ENCODE results near the gene ZC3H18. TPM values are rescaled to one million over a fixed set of nuclear protein-coding genes. Genes with fewer than 3 reads are reported as not detected.

ZC3H18 gene
- total and polyA plus RNA-seq, 2 of the 4 experiments (the other 2 are of a cell fraction) = 3.4 to 21.3 TPM

DNA sequence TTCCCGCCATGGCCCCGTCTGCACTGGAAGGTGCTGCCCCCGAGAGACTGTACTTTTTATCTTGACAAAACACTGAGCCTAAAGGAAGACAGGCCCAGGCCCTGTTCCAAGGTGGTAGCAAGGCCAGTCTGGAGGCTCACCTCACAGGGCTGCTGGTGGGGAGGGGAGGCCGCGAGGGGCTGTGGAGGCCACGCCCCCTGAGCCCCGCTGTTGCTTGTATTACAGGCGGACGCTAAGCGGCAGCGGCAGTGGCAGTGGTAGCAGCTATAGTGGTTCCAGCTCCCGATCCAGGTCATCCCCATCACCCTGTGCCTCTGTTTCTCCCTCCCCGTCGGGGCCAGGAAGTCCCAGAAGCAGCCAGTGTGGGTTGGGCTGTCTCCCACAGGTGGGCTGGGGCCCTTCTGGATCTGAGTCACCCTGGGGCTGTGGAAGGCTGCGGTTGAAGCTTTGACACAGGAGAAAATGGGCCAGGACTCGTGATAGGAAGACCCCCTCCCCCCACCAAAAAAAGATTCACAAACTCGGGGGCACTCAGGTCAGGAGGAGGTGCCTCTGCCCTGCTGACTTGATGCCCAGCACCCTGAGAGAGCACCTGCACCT lies 54.9 kb downstream of the ZC3H18 start:
- no peak overlapping the region for H3K9ac ChIP-seq (ENCODE audit: low read depth, low read length)
- H2BK15ac ChIP-seq (ENCODE audit: low read depth, low read length) = no peak overlapping the region
- no peak overlapping the region for H4K8ac ChIP-seq (ENCODE audit: low read depth in 2 of 2, low read length in 2 of 2)
- H3K4ac ChIP-seq (ENCODE audit: low read depth, low read length) = no peak overlapping the region
- in situ Hi-C loops (cut with MboI; ENCODE audit: low sequenced_read_pairs) (no loop called here), dilution Hi-C loops (cut with HindIII; ENCODE audit: low sequenced_read_pairs, unreplicated experiment) (no loop called here), intact Hi-C loops (cut with micrococcal nuclease) (no loop called here)
- no TSS peak for BruUV-seq (replicated peaks)
- no peak overlapping the region for H4K5ac ChIP-seq (ENCODE audit: low read depth, low read length)
- no peaks in the 10 kb centered on the region for H3K9me3 ChIP-seq (ENCODE audit: control insufficient read depth, insufficient read depth, low read length)
- ChIA-PET POLR2A (ENCODE audit: unreplicated experiment) (no interaction called here), CTCF (no interaction called here)
- H2AK5ac ChIP-seq (ENCODE audit: low read depth, low read length) = no peak overlapping the region
- no peak overlapping the region for H2AK9ac ChIP-seq (replicated peaks; ENCODE audit: low read depth, low read length, poor library complexity)
- no peak overlapping the region for H3K27ac ChIP-seq (ENCODE audit: insufficient read depth, low read length)
- DNase-seq = no peak
- no peak for ATAC-seq (ENCODE audit: low read depth)
- H3K4me3 ChIP-seq (ENCODE audit: insufficient read depth, low read depth, low read length) = no peak overlapping the region
- no peak overlapping the region for H3K56ac ChIP-seq (ENCODE audit: extremely low read depth, insufficient read depth, low read length)
- H3K4me1 ChIP-seq (ENCODE audit: control insufficient read depth, insufficient read depth, low read length) = peaks cover 2% of the 10 kb centered on the region; the same call in 1 of the 2 replicates
- H3K79me1 ChIP-seq (ENCODE audit: low read depth in 1 of 2, low read length in 2 of 2) = peaks cover 8 to 29% of the 10 kb centered on the region in 2 experiments
- no peak overlapping the region for H3K4me2 ChIP-seq (ENCODE audit: low read depth, low read length)
- peaks cover 4% of the 10 kb centered on the region; the same call in 1 of the 2 replicates for H3K9me1 ChIP-seq (ENCODE audit: insufficient read depth, low read length)
- no peak overlapping the region for H3K14ac ChIP-seq (replicated peaks; ENCODE audit: low read depth, low read length)
- no peaks in the 10 kb centered on the region for H3K27me3 ChIP-seq (ENCODE audit: control insufficient read depth, insufficient read depth, low read length)
- TF ChIP-seq RCOR1 (IDR thresholded peaks at IDR 0.05; ENCODE audit: insufficient replicate concordance, low read length) (no peak), NFE2L2 (IDR thresholded peaks at IDR 0.05; ENCODE audit: low read depth, low read length) (no peak), MAZ (IDR thresholded peaks at IDR 0.05; ENCODE audit: borderline replicate concordance, low read depth, low read length) (no peak), CEBPB (IDR thresholded peaks at IDR 0.05; ENCODE audit: low read depth, low read length) (no peak), MAFK (IDR thresholded peaks at IDR 0.05; ENCODE audit: low read depth, low read length) (no peak), RAD21 (IDR thresholded peaks at IDR 0.05; ENCODE audit: low read length) (no peak), MXI1 (IDR thresholded peaks at IDR 0.05; ENCODE audit: borderline replicate concordance, low read depth, low read length) (no peak), RFX5 (IDR thresholded peaks at IDR 0.05; ENCODE audit: low read depth, low read length) (no peak), BHLHE40 (IDR thresholded peaks at IDR 0.05; ENCODE audit: low read depth, low read length) (no peak), POLR2A (IDR thresholded peaks at IDR 0.05; ENCODE audit: low read depth, low read length) (no peak)
- TF ChIP-seq, protein P1, sequence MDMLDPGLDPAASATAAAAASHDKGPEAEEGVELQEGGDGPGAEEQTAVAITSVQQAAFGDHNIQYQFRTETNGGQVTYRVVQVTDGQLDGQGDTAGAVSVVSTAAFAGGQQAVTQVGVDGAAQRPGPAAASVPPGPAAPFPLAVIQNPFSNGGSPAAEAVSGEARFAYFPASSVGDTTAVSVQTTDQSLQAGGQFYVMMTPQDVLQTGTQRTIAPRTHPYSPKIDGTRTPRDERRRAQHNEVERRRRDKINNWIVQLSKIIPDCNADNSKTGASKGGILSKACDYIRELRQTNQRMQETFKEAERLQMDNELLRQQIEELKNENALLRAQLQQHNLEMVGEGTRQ (IDR thresholded peaks at IDR 0.05; ENCODE audit: low read depth, low read length) = no peak
- TF ChIP-seq, protein P2, sequence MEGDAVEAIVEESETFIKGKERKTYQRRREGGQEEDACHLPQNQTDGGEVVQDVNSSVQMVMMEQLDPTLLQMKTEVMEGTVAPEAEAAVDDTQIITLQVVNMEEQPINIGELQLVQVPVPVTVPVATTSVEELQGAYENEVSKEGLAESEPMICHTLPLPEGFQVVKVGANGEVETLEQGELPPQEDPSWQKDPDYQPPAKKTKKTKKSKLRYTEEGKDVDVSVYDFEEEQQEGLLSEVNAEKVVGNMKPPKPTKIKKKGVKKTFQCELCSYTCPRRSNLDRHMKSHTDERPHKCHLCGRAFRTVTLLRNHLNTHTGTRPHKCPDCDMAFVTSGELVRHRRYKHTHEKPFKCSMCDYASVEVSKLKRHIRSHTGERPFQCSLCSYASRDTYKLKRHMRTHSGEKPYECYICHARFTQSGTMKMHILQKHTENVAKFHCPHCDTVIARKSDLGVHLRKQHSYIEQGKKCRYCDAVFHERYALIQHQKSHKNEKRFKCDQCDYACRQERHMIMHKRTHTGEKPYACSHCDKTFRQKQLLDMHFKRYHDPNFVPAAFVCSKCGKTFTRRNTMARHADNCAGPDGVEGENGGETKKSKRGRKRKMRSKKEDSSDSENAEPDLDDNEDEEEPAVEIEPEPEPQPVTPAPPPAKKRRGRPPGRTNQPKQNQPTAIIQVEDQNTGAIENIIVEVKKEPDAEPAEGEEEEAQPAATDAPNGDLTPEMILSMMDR (conservative IDR thresholded peaks at IDR 0.05; ENCODE audit: low read depth, low read length) = no peak
- TF ChIP-seq, protein P3, sequence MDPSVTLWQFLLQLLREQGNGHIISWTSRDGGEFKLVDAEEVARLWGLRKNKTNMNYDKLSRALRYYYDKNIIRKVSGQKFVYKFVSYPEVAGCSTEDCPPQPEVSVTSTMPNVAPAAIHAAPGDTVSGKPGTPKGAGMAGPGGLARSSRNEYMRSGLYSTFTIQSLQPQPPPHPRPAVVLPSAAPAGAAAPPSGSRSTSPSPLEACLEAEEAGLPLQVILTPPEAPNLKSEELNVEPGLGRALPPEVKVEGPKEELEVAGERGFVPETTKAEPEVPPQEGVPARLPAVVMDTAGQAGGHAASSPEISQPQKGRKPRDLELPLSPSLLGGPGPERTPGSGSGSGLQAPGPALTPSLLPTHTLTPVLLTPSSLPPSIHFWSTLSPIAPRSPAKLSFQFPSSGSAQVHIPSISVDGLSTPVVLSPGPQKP (IDR thresholded peaks at IDR 0.05; ENCODE audit: borderline replicate concordance, low read depth, low read length) = no peak
- peaks cover 29% of the 10 kb centered on the region for H4K20me1 ChIP-seq (ENCODE audit: insufficient read depth, low read length)
- H2BK20ac ChIP-seq (ENCODE audit: low read depth, low read length) = no peak overlapping the region
- H3K18ac ChIP-seq (ENCODE audit: low read depth, low read length) = no peak overlapping the region
- 40% methylated on average over 1 of the region's 17 CpGs; no CpG with 5 or more reads in 1 of the 2 experiments for WGBS, 2 experiments (ENCODE audit: extremely low coverage in 2 of 2, insufficient read length in 1 of 2)
- peaks cover 66% of the 10 kb centered on the region for H3K36me3 ChIP-seq (ENCODE audit: control insufficient read depth, insufficient read depth, low read length)
- H3K23ac ChIP-seq (ENCODE audit: low read depth, low read length) = no peak overlapping the region
- H2BK5ac ChIP-seq (ENCODE audit: low read depth, low read length, poor library complexity, severe bottlenecking) = no peak overlapping the region
- no peak overlapping the region for H2AFZ ChIP-seq (replicated peaks; ENCODE audit: low read length, poor library complexity)
- no peak overlapping the region for H2BK120ac ChIP-seq (ENCODE audit: low read depth, low read length)
- no peak overlapping the region for H4K91ac ChIP-seq (ENCODE audit: insufficient read depth, low read depth, low read length)
